ENCODE results near the gene GTPBP4. TPM values are rescaled to one million over a fixed set of nuclear protein-coding genes. Genes with fewer than 3 reads are reported as not detected.

GTPBP4 gene
- total and polyA plus RNA-seq, 11 donors, result 13.3 to 52.0 (median 28.8) TPM

GRCh38 chr10:970311-971149 is 17.7 kb upstream of the GTPBP4 start:
- WGBS, 4 donors, result 47 to 59% (median 56%) methylated on average over 13 to 14 of the region's 14 CpGs
- DNase-seq (no peak), ATAC-seq (peak in 1 of 4 donors; percentile 29)
- TF ChIP-seq, protein P1, sequence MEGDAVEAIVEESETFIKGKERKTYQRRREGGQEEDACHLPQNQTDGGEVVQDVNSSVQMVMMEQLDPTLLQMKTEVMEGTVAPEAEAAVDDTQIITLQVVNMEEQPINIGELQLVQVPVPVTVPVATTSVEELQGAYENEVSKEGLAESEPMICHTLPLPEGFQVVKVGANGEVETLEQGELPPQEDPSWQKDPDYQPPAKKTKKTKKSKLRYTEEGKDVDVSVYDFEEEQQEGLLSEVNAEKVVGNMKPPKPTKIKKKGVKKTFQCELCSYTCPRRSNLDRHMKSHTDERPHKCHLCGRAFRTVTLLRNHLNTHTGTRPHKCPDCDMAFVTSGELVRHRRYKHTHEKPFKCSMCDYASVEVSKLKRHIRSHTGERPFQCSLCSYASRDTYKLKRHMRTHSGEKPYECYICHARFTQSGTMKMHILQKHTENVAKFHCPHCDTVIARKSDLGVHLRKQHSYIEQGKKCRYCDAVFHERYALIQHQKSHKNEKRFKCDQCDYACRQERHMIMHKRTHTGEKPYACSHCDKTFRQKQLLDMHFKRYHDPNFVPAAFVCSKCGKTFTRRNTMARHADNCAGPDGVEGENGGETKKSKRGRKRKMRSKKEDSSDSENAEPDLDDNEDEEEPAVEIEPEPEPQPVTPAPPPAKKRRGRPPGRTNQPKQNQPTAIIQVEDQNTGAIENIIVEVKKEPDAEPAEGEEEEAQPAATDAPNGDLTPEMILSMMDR (IDR thresholded peaks at IDR 0.05), result no peak
- TF ChIP-seq POLR2A (IDR thresholded peaks at IDR 0.05), result no peak
- H3K4me3 ChIP-seq, result no peak overlapping the region
- no peaks in the 10 kb centered on the region for H3K36me3 ChIP-seq
- H3K4me1 ChIP-seq, result peaks cover 0 to 13% (median 0%) of the 10 kb centered on the region in 12 donors
- no peak overlapping the region for H3K27ac ChIP-seq
- intact Hi-C loops (cut with DNase I), result no loop called here
- H3K27me3 ChIP-seq, result no peaks in the 10 kb centered on the region
- H3K9me3 ChIP-seq, result no peaks in the 10 kb centered on the region

GRCh38 chr10:971150-971542 is 17.1 kb upstream of the GTPBP4 start:
- Histone ChIP-seq H3K27me3 (no peaks in the 10 kb centered on the region), H3K4me3 (no peak overlapping the region), H3K4me1 (peaks cover 0 to 13% (median 0%) of the 10 kb centered on the region in 12 donors), H3K36me3 (no peaks in the 10 kb centered on the region), H3K27ac (peak overlapping the region in 1 of 12 donors; percentile 11), H3K9me3 (no peaks in the 10 kb centered on the region)
- TF ChIP-seq, protein P1 (IDR thresholded peaks at IDR 0.05), result no peak
- TF ChIP-seq POLR2A (IDR thresholded peaks at IDR 0.05), result no peak
- ATAC-seq (peak in 1 of 4 donors; percentile 56), DNase-seq (peak in 2 of 5 donors; percentile 23 to 57)
- intact Hi-C loops (cut with DNase I), result no loop called here
- WGBS, 4 donors, result 47 to 64% (median 56%) methylated on average over 4 of the region's 4 CpGs

GRCh38 chr10:971613-972012 is 16.6 kb upstream of the GTPBP4 start:
- intact Hi-C loops (cut with DNase I), result no loop called here
- Histone ChIP-seq H3K9me3 (no peaks in the 10 kb centered on the region), H3K36me3 (no peaks in the 10 kb centered on the region), H3K27me3 (no peaks in the 10 kb centered on the region), H3K4me3 (no peak overlapping the region), H3K4me1 (peaks cover 0 to 13% (median 0%) of the 10 kb centered on the region in 12 donors), H3K27ac (peak overlapping the region in 1 of 12 donors; percentile 11)
- WGBS, 4 donors, result 74 to 84% (median 82%) methylated on average over 12 of the region's 12 CpGs
- no peak for ATAC-seq
- DNase-seq, result no peak
- no peak for TF ChIP-seq POLR2A (IDR thresholded peaks at IDR 0.05)
- TF ChIP-seq, protein P1 (IDR thresholded peaks at IDR 0.05), result no peak

GRCh38 chr10:972763-973162 is 15.5 kb upstream of the GTPBP4 start:
- no peak overlapping the region for H3K27ac ChIP-seq
- no peak for DNase-seq
- H3K27me3 ChIP-seq, result no peaks in the 10 kb centered on the region
- H3K4me1 ChIP-seq, result peaks cover 0 to 13% (median 0%) of the 10 kb centered on the region in 12 donors
- H3K4me3 ChIP-seq, result no peak overlapping the region
- WGBS, 4 donors, result 84 to 91% (median 84%) methylated on average over 8 of the region's 8 CpGs
- peaks cover 0 to 7% (median 0%) of the 10 kb centered on the region in 12 donors for H3K9me3 ChIP-seq
- H3K36me3 ChIP-seq, result no peaks in the 10 kb centered on the region
- TF ChIP-seq POLR2A (IDR thresholded peaks at IDR 0.05), result no peak
- TF ChIP-seq, protein P1 (IDR thresholded peaks at IDR 0.05), result no peak
- intact Hi-C loops (cut with DNase I), result no loop called here
- no peak for ATAC-seq
